Left kidney (tissue), 2 donors: ENCODE measurements around the gene C19orf44. TPM values are rescaled to one million over a fixed set of nuclear protein-coding genes. Genes with fewer than 3 reads are reported as not detected.
"Not testable (repeated sequence)": the region's sequence is repeated elsewhere in the genome, so short reads cannot be mapped to it uniquely, and the experiment has no call there.

Experiments
- DNase-seq: peaks from one replicate; pipeline ENCODE4 v3.0.0-alpha.2; 2013
- polyA plus RNA-seq: library from polyadenylated mRNA; unstranded; fragments of 120-200 nt; gene quantifications from one replicate; pipeline ENCODE4 v1.2.1, GENCODE V29; 2013; ENCODE audit not compliant: insufficient read length

Gene C19orf44
- polyA plus RNA-seq, 1 donor: 16.8 TPM

DNA sequence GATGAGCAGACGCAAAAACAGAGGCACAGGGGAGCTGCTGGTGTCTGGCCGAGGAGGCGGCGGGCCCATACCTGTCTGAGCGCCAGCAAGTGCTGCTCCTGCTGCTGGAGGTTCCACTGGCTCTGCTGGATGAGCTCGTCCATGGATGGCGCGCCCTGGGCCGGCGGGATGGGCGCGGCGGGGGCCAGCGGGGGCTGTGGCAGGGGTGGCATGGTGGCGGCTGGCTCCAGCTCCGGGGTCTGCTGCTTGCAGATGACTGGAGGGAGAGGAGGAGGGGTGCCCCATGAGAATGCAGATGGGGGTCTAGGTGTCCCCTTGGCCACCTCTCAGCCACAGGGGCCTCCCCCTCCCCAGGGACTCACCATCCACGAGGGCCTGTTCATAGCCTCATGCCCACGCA lies 39.2 kb downstream of the C19orf44 start:
- no peak for DNase-seq

GRCh38 chr19:16536130-16536529 lies 39.9 kb downstream of the C19orf44 start:
- no peak for DNase-seq

DNA sequence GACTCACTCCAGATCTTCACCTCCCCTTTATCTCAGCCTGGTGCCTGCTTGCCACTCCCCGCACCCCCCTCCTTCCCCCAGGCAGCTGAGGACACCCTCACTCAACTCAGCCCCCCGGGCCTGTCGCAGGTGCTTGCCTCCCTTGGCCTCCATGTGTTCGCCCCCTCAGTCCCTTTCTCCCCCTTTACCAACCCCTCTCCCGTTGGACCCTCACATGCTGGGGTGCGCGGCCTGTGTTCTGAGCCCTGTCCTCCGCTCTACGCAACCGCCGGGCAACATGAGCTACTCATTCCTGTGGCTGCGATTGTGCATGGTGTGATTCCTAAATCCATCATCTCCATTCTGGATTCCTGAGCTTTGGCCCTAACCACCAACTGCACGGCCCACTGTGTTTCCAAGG lies 40.9 kb downstream of the C19orf44 start:
- DNase-seq: no peak

DNA sequence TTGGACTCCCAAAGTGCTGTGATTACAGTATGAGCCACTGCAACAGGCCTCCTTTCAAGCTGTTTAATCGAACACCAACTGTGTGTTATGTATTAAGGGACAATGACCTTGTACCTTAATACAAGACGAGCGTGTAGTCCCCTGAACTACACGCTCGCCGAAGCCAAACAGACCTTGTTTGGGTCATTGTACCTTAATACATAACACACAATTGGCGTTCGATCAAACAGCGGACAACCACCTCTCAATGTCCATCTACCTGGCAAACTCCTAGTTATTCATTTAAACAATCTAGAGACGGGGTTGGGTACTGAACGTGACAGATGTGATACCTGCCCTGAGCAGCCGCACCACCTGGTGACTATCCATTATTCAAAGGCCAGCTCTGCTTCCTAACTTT lies 44.8 kb downstream of the C19orf44 start:
- DNase-seq: no peak

DNA sequence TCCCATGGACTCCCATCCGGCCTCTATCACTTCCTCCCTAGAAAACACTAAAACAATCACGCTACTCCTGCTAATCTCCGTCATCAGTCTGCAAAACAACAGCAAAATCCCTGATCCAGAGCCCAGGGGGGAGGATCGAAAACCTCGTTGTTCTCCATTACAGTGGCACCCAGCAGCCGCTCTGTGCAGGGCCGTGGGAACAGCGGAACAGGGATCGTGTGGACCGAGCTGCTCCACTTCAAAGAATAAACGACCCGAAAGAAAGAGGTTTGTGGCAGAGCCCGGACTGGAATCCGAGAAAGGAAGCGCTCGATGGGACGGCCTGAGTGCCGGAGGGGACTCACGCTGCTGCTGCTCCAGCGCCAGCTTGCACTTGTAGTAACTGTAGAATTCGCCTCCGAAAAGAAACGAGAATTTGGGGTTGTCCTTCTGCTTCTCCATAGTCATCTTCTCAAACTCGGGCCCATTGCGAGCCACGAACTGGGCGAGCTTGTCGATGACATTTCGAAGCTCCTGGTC lies 45.4 kb downstream of the C19orf44 start:
- no peak for DNase-seq

DNA sequence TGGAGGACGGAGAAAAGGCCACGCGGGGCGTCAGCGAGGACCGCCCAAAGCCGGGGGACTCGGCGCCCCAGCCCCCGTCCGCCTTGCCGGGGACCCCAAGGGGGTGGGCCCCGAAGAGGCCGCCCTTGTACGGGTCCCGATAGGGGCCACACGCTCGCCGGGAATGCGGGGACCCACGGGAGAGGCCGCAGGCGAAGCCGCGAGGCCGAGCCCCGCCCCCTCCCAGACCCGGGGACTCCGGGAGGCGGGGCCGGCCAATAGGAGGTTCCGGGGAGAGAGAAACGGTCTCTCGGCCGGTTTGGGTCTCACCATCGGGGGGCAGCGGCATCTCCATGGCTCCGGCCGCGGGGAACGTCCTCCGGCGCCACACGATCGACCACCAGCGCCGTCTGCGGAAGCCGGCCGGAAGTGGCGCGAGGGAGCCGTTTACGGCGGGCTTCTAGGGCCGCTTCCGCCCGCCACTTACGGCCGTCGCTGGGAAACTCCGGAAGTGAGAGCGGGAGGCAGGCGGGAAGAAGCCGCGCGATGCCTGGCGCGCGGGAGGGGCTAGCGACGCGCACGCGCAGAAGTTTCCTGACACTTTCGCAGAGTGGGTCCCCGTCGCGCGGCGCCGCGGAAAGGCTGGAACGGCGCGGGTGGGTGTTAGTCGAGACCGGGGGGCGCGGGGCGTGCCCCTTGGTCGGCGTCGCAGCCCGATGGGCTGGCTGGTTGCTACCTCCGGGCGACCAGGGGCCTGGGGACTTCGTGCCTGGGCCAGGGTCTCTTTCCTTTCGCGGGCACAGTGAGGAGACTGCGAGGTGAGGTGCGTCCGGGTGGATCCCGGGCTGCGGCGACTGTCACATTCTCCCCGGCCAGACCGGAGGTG lies 46.1 kb downstream of the C19orf44 start, which contains the start of gene CHERP:
TSS of gene CHERP (minus strand) at position 393 of the 865 bp plus-strand sequence. CDS start at position 334, 59 bp downstream.
- peak; percentile 95 for DNase-seq

DNA sequence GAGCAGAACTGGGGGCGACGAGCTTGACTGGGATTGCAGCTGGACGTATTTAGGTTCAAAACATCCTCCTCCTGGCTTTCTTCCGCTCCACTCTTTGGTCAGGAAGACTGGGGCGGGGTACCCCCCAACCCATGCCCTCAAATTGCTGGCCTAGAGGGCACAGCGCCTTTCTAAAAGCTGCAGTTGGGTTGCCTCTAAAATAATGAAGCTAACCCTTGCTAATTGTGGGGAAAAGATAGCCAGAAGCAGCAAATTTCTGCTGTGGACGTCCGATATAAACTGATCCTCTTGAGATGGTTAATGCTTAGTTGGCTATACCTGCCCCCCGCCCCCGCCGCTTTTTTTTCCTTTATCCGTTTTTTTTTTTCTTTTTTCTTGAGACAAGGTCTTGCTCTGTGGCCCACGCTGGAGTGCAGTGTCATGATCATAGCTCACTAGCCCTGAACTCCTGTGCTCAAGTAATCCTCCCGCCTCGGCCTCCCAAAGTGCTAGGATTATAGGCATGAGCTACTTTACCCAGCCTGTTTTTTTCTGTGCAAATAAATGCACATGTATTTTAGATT lies 46.8 kb downstream of the C19orf44 start:
- no peak for DNase-seq

GRCh38 chr19:16543734-16544133 lies 47.5 kb downstream of the C19orf44 start:
- DNase-seq: not testable (repeated sequence)

- no peak for DNase-seq
Observed at GRCh38 chr19:16544473-16545231, 48.5 kb downstream of the C19orf44 start.

GRCh38 chr19:16548956-16549355 lies 52.8 kb downstream of the C19orf44 start:
- no peak for DNase-seq

- not testable (repeated sequence) for DNase-seq
Observed at GRCh38 chr19:16551902-16552301, 55.7 kb downstream of the C19orf44 start.

GRCh38 chr19:16554776-16555175 lies 58.6 kb downstream of the C19orf44 start:
- no peak for DNase-seq

GRCh38 chr19:16559780-16560276 lies 63.6 kb downstream of the C19orf44 start:
- DNase-seq: no peak

DNA sequence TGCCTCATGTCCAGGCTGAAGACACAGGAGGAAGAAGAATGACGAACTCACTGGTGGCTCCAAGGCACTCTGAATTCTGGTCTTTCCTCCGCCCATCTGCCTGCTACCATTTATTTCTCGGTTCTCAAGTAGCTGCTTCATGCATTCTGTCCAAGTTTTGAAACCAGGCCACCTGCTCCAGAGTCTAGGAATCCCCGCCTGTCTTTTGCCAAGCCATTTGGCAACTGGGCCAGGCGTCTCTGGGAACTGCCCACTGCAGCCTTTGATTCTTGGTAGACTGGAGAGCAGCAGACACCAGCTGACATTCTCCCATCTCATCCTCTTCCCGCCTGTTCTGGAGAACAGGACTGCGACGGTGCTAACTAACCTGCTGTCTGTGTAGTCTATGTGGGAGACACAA lies 65.2 kb downstream of the C19orf44 start:
- no peak for DNase-seq

DNA sequence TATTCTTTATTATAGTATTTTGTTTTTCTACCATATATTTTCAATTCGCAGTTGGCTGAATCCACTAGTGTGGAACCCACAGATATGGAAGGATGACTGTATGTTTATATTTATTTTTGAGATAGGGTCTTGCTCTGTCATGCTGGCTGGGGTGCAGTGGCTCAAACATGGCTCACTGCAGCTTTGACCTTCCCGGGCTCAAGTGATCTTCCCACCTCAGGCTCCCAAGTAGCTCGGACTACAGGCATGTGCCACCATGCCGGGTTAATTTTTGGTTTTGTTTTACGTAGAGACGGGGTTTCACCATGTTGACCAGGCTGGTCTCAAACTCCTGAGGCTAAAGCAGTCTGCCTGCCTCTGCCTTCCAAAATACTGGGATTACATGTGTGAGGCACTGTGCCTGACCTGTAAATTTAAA lies 66.4 kb downstream of the C19orf44 start:
- no peak for DNase-seq

DNA sequence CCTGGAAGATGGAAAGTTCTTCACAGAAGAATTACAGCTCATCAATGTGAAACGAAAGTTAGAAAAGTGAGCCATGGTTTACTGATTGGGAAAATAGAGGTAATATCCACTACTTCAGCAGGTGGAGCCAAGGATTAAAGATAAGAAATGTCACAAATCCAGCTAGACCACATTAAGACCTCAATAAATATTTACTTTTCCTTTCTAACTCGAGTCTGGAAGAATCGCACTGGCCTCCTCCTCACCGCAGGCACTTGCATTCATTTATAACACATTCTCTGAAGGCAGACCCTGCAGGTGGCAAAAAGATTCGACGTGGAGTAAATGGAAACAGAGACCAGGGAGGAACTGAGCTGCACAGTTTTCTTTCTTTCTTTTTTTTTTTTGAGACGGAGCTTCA lies 68.6 kb downstream of the C19orf44 start:
- DNase-seq: no peak

GRCh38 chr19:16566161-16566560 lies 70.0 kb downstream of the C19orf44 start:
- no peak for DNase-seq

- DNase-seq: no peak
Observed at GRCh38 chr19:16566702-16567101, 70.5 kb downstream of the C19orf44 start.

- DNase-seq: no peak
Observed at GRCh38 chr19:16569609-16570320, 73.6 kb downstream of the C19orf44 start.
